ENCODE measurements around the gene ZCCHC2.

The ZCCHC2 gene

DNA sequence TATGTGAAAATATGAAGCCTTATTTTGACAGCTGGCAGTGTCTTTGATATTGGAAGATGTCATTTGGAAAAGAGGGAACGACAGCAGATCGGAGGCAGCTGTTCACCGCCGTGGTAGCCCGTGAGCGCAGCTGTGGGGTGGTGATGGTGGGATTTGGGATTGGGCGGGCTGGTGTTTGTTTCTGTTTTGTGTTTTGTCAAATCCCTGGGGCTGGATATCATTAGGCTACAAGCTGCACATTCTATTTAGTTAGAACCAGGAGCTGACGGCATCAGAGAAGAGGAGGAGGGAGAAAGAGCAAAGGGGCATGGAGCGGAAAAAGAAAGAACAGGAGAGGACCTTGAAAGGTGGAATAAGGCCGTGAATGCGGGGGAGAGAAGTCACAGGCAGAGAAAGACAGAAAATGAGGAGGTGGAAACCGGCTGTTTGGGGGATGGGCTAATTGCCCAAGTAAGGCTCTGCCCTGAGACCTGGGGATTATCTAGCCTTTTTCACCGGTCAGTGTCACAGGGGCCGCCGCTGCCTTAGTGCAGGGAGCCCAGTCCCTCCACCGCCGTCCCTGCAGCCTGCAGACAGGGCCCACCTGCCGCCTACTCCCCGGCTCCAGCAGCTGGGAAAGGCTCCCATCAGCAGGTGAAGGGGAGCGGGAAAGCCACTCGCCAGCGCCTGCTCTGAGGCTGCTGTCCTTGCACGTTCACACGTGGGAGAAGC, 88.0 kb downstream of the ZCCHC2 start:
- Histone ChIP-seq H3K9me3 (ENCODE audit: control insufficient read depth, insufficient read depth, low read length) (no peaks in the 10 kb centered on the region), H3K4me1 (ENCODE audit: control insufficient read depth, insufficient read depth, low read length) (peaks cover 17% of the 10 kb centered on the region), H3K9ac (ENCODE audit: low read depth, low read length) (no peak overlapping the region), H3K27ac (ENCODE audit: low read depth, low read length) (no peak overlapping the region), H3K4me3 (ENCODE audit: low read depth, low read length) (peak overlapping the region; percentile 39; the same call in 1 of the 2 replicates), H3K27me3 (ENCODE audit: control insufficient read depth, insufficient read depth, low read length) (0 out of 2 replicates have a peak, but pooled peaks cover 4% of the 10 kb centered on the region), H3K36me3 (ENCODE audit: control insufficient read depth, insufficient read depth, low read length) (no peaks in the 10 kb centered on the region)

DNA sequence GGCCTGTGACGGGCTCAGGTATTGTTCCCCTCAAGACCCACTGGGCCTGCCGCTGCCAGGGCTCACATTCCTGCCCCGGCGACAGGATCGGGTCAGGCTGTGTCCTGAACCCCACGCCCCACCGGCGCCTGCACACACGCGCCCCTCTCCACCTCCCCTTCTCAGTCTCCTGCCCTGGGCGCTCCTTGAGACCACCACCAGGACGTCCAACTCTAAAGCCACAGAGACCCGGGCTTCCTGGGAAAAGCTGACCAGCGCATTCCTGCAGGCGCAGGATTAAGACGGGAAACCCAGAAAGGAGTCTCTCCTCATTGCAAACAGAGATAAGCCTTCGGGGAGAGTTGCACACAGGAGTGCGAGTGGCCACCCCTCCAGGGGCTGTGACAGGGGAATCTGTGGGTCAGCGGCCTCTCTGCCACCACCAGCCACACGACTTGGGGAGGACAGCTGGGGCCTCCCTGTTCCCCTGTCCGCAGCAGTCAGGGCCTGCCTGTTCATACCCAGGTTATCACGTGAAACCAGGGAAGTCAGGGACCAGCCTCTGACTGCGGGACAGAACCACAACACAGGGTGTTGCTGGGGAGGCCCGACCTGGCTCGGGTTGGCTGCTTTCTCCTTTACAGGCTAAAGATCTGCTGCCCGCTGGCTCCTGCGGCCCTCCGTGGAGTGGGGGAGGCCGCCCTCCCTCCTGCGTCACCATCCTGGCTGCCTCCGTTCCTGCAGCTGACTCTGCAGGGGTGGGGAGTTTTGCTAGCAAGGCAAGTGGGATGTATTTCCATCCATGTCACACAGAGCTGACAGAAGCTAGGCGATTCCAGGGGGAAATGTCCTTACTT, 88.8 kb downstream of the ZCCHC2 start:
- Histone ChIP-seq H3K27ac (ENCODE audit: low read depth, low read length) (no peak overlapping the region), H3K27me3 (ENCODE audit: control insufficient read depth, insufficient read depth, low read length) (0 out of 2 replicates have a peak, but pooled peaks cover 4% of the 10 kb centered on the region), H3K9me3 (ENCODE audit: control insufficient read depth, insufficient read depth, low read length) (no peaks in the 10 kb centered on the region), H3K4me3 (ENCODE audit: low read depth, low read length) (peak overlapping the region; percentile 39; the same call in 1 of the 2 replicates), H3K36me3 (ENCODE audit: control insufficient read depth, insufficient read depth, low read length) (no peaks in the 10 kb centered on the region), H3K4me1 (ENCODE audit: control insufficient read depth, insufficient read depth, low read length) (peaks cover 17% of the 10 kb centered on the region), H3K9ac (ENCODE audit: low read depth, low read length) (no peak overlapping the region)

DNA sequence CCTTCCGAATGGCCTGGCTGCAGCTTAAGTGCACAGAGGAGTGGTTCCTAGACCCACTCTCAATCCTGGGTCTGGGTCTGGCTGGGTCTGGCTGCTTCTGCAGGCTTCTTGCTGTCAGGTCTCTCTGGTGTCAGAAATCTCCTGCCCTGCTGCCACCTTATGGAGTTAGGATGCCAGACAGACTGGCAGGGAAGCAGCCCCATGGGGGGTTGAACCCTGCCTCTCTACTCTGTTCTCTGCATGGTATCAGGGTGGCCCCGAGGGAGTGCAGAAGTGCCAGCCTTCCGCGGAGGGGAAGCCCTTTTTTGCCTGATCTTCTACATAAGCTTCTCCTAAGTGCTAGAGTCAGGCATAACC, 89.4 kb downstream of the ZCCHC2 start:
- 0 out of 2 replicates have a peak, but pooled peaks cover 4% of the 10 kb centered on the region for H3K27me3 ChIP-seq (ENCODE audit: control insufficient read depth, insufficient read depth, low read length)
- no peak overlapping the region for H3K9ac ChIP-seq (ENCODE audit: low read depth, low read length)
- no peak overlapping the region for H3K27ac ChIP-seq (ENCODE audit: low read depth, low read length)
- no peaks in the 10 kb centered on the region for H3K9me3 ChIP-seq (ENCODE audit: control insufficient read depth, insufficient read depth, low read length)
- no peaks in the 10 kb centered on the region for H3K36me3 ChIP-seq (ENCODE audit: control insufficient read depth, insufficient read depth, low read length)
- H3K4me3 ChIP-seq (ENCODE audit: low read depth, low read length): no peak overlapping the region
- H3K4me1 ChIP-seq (ENCODE audit: control insufficient read depth, insufficient read depth, low read length): peaks cover 17% of the 10 kb centered on the region

DNA sequence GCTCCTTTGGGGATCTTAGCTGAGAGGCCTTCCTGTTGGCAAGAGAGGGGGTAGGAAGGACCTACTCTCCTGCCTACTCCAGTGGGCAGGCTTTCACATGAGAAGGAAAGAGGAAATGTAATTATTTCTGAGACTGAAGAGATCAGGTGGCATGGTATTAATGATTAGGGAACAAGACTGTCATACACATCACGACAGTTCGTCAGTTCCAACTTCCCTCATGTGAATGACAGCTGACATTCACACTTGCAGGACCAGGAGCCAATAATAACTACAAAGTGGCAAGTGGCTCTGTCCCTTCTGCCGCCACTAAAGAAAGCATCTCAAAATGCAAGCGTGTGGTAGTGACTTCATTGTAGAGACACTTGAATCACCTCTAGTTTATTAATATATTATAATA, 90.0 kb downstream of the ZCCHC2 start:
- Histone ChIP-seq H3K36me3 (ENCODE audit: control insufficient read depth, insufficient read depth, low read length) (no peaks in the 10 kb centered on the region), H3K4me1 (ENCODE audit: control insufficient read depth, insufficient read depth, low read length) (peaks cover 17% of the 10 kb centered on the region), H3K9ac (ENCODE audit: low read depth, low read length) (no peak overlapping the region), H3K27ac (ENCODE audit: low read depth, low read length) (no peak overlapping the region), H3K4me3 (ENCODE audit: low read depth, low read length) (no peak overlapping the region), H3K9me3 (ENCODE audit: control insufficient read depth, insufficient read depth, low read length) (no peaks in the 10 kb centered on the region), H3K27me3 (ENCODE audit: control insufficient read depth, insufficient read depth, low read length) (0 out of 2 replicates have a peak, but pooled peaks cover 4% of the 10 kb centered on the region)

DNA sequence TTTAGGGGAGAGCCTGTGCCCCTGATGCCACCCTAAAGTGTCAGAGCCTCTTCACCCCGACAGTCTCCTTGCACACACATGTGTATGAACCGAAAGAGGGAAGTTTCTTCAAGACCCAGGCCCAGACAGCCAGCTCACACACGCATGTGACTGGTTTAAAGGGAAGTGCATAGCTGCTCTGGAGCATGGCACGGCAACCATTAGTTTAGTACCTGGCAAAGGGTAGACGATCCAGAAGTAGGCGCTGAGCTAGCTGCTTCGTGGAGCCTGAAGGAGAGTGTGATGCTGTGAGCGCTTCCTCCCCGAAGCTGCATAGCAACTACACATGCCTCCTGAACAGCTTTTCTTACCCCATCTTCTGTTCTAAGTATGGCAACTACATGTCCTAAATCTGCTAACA, 91.7 kb downstream of the ZCCHC2 start:
- Histone ChIP-seq H3K27ac (ENCODE audit: low read depth, low read length) (no peak overlapping the region), H3K4me3 (ENCODE audit: low read depth, low read length) (no peak overlapping the region), H3K4me1 (ENCODE audit: control insufficient read depth, insufficient read depth, low read length) (peaks cover 17% of the 10 kb centered on the region), H3K27me3 (ENCODE audit: control insufficient read depth, insufficient read depth, low read length) (0 out of 2 replicates have a peak, but pooled peaks cover 4% of the 10 kb centered on the region), H3K9ac (ENCODE audit: low read depth, low read length) (no peak overlapping the region), H3K9me3 (ENCODE audit: control insufficient read depth, insufficient read depth, low read length) (no peaks in the 10 kb centered on the region), H3K36me3 (ENCODE audit: control insufficient read depth, insufficient read depth, low read length) (no peaks in the 10 kb centered on the region)

DNA sequence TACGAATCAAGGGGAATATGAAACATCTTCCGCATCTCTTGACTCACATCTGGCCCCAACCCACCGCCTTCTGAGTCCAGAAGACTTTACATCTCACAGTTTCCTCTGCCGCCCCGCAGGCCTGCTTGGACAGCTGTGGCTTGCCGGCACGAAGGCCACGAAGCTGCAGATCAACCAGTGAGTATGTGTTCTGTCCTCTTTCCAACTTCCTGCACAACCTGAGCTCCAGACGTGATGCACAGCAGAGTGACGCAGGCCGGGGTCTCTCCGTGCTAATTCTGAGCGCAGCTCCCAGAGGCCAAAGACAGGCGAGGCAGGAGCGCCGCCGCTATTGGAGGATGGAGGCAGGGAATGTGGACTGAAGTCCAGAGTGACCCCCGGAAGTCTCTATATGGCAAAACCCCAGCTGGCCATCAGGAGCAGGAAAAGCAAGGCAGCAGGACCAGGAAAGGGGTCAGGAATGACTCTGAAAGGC, 93.5 kb downstream of the ZCCHC2 start:
- no peak overlapping the region for H3K9ac ChIP-seq (ENCODE audit: low read depth, low read length)
- H3K4me3 ChIP-seq (ENCODE audit: low read depth, low read length): no peak overlapping the region
- 0 out of 2 replicates have a peak, but pooled peaks cover 1% of the 10 kb centered on the region for H3K27me3 ChIP-seq (ENCODE audit: control insufficient read depth, insufficient read depth, low read length)
- no peak overlapping the region for H3K27ac ChIP-seq (ENCODE audit: low read depth, low read length)
- no peaks in the 10 kb centered on the region for H3K36me3 ChIP-seq (ENCODE audit: control insufficient read depth, insufficient read depth, low read length)
- no peaks in the 10 kb centered on the region for H3K9me3 ChIP-seq (ENCODE audit: control insufficient read depth, insufficient read depth, low read length)
- H3K4me1 ChIP-seq (ENCODE audit: control insufficient read depth, insufficient read depth, low read length): peaks cover 6% of the 10 kb centered on the region

DNA sequence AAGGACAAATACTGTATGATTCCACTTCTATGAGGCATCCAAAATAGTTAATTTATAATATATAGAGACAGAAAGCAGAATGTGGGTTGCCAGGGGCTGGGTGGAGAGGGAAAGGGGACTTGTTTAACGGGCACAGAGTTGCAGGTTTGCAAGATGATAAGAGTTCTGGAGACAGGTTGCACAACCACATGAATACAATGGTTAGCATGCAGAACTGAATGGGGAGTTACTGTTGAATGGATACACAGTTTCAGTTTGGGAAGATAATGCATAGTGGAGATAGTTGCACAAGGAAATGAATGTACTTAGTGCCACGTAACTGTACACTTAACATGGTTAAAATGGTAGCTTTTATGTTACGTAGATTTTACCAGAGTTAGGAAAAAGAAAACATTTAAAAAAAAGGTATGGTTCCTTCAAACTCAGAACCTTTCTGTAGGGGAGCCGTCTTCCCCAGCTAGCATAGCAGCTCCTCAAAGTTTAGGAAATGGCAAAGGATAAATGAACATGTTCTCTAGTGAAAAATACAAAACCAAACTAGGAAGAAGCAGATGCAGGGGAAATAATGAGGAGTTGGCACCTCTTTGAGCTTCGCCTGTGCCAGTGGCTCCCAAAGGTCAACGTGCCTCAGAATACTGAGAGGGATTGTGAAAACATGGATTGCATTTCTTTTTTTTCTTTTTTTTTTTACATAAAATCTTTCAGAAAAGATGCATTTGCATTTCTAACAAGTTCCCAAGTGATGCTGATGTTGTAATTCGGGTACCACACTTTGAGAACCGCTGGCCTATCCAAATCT, 95.2 kb downstream of the ZCCHC2 start:
- H3K4me3 ChIP-seq (ENCODE audit: low read depth, low read length): no peak overlapping the region
- no peaks in the 10 kb centered on the region for H3K9me3 ChIP-seq (ENCODE audit: control insufficient read depth, insufficient read depth, low read length)
- no peak overlapping the region for H3K27ac ChIP-seq (ENCODE audit: low read depth, low read length)
- no peak overlapping the region for H3K9ac ChIP-seq (ENCODE audit: low read depth, low read length)
- H3K27me3 ChIP-seq (ENCODE audit: control insufficient read depth, insufficient read depth, low read length): no peaks in the 10 kb centered on the region
- no peaks in the 10 kb centered on the region for H3K4me1 ChIP-seq (ENCODE audit: control insufficient read depth, insufficient read depth, low read length)
- H3K36me3 ChIP-seq (ENCODE audit: control insufficient read depth, insufficient read depth, low read length): no peaks in the 10 kb centered on the region

DNA sequence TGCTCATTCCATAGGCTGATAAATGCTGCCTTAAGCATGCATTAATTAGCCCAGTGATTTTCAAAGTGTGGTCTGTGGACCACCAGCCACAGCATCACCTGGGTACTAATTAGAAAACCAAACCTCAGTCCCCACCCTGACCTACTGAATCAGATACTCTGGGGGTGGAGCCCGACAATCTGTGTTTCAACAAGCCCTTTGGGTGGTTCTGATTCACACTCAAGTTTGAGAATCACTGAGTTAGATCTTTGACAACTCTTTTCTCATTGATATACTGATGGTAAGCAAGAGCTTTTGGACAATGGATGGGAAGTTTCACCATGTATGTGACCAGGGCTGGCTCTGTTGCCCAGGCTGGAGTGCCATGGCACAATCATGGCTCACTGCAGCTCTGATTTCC, 95.9 kb downstream of the ZCCHC2 start:
- no peak overlapping the region for H3K9ac ChIP-seq (ENCODE audit: low read depth, low read length)

DNA sequence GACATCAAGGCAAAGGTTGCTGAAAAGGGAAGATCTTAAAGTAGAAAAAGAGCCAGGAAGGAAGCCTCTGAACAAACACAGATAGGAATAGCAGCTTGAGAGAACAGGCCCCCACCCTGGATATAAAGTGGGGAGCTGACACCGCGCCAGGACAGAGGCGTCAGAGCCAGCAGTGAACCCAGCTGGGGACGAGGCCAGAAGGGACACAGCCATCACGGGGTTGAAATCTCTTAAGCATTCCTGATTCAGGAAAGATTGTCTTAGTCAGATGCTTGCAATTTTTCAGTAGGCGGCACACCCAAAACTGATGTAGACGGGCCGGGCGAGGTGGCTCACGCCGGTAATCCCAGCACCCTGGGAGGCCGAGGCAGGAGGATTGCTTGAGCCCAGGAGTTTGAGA, 98.7 kb downstream of the ZCCHC2 start:
- H3K9ac ChIP-seq (ENCODE audit: low read depth, low read length): no peak overlapping the region
- no peak overlapping the region for H3K4me3 ChIP-seq (ENCODE audit: low read depth, low read length)
- H3K27me3 ChIP-seq (ENCODE audit: control insufficient read depth, insufficient read depth, low read length): no peaks in the 10 kb centered on the region
- no peak overlapping the region for H3K27ac ChIP-seq (ENCODE audit: low read depth, low read length)
- H3K9me3 ChIP-seq (ENCODE audit: control insufficient read depth, insufficient read depth, low read length): no peaks in the 10 kb centered on the region
- H3K4me1 ChIP-seq (ENCODE audit: control insufficient read depth, insufficient read depth, low read length): no peaks in the 10 kb centered on the region
- no peaks in the 10 kb centered on the region for H3K36me3 ChIP-seq (ENCODE audit: control insufficient read depth, insufficient read depth, low read length)

More for the DNA sequence above, 95.9 kb downstream of the ZCCHC2 start:
- Histone ChIP-seq H3K36me3 (ENCODE audit: control insufficient read depth, insufficient read depth, low read length) (no peaks in the 10 kb centered on the region), H3K4me1 (ENCODE audit: control insufficient read depth, insufficient read depth, low read length) (no peaks in the 10 kb centered on the region), H3K27ac (ENCODE audit: low read depth, low read length) (no peak overlapping the region), H3K4me3 (ENCODE audit: low read depth, low read length) (no peak overlapping the region), H3K27me3 (ENCODE audit: control insufficient read depth, insufficient read depth, low read length) (no peaks in the 10 kb centered on the region), H3K9me3 (ENCODE audit: control insufficient read depth, insufficient read depth, low read length) (no peaks in the 10 kb centered on the region)

DNA sequence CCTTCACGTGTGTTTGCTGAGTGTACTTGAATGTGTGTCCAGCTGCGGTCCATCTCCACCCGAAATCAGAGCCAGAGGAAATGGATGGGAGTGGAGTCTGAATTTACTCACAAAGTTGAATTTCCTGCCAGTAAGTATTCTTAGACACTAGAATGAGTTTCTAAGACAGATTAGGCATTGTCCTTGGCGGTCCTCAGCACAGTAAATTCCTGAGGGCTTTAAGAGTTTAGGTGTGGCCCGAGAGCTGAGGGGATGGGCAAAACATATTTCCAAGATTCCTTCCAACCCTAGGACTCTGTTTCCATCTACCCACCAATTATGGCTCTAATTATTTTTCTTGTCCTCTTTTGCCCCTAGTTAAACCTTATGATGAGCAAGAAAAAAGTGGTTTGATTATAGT, 102.2 kb downstream of the ZCCHC2 start:
- Histone ChIP-seq H3K9me3 (ENCODE audit: control insufficient read depth, insufficient read depth, low read length) (no peaks in the 10 kb centered on the region), H3K4me1 (ENCODE audit: control insufficient read depth, insufficient read depth, low read length) (no peaks in the 10 kb centered on the region), H3K9ac (ENCODE audit: low read depth, low read length) (no peak overlapping the region), H3K4me3 (ENCODE audit: low read depth, low read length) (no peak overlapping the region), H3K36me3 (ENCODE audit: control insufficient read depth, insufficient read depth, low read length) (no peaks in the 10 kb centered on the region), H3K27me3 (ENCODE audit: control insufficient read depth, insufficient read depth, low read length) (no peaks in the 10 kb centered on the region), H3K27ac (ENCODE audit: low read depth, low read length) (no peak overlapping the region)

Data from HUES48 (cell line).